Activated naive CD8-positive, alpha-beta T cell treated with anti-CD3 and anti-CD28 coated beads, Interleukin-2, amount 10 ng/mL, durations not matched to agents 7 days and 5 days (primary cell): ENCODE data around the gene CRTC1. TPM values are rescaled to one million over a fixed set of nuclear protein-coding genes. Genes with fewer than 3 reads are reported as not detected.

Experiments
- ATAC-seq: fragments of 150-1000 bp; cut with Tn5 transposase; one replicate; pipeline ENCODE4 v1.10.0; 2021; ENCODE audit warnings: low read depth, moderate library complexity
- POLR2A ChIA-PET: fragments of 350-600 bp; sonication (Branson Sonifier 250); formaldehyde crosslinking; loops from one replicate; lab custom pipeline; 2021; ENCODE audit warnings: antibody characterized with exemption; lab: Charles Lee
- DNase-seq: peaks from one replicate; pipeline ENCODE4 v3.0.0; 2021
- H3K27ac Mint-ChIP-seq: one replicate; pipeline ENCODE4 v1.8.0; 2022; ENCODE audit warnings: mild to moderate bottlenecking, mixed read lengths
- H3K27me3 Mint-ChIP-seq: one replicate; pipeline ENCODE4 v1.8.0; 2022; ENCODE audit warnings: mild to moderate bottlenecking, moderate library complexity, mixed read lengths
- H3K36me3 Mint-ChIP-seq: one replicate; pipeline ENCODE4 v1.8.0; 2021; ENCODE audit warnings: mild to moderate bottlenecking, mixed read lengths
- H3K4me1 Mint-ChIP-seq: one replicate; pipeline ENCODE4 v1.8.0; 2021; ENCODE audit warnings: mixed read lengths
- H3K4me3 Mint-ChIP-seq: one replicate; pipeline ENCODE4 v1.8.0; 2022; ENCODE audit warnings: mild to moderate bottlenecking, moderate library complexity, mixed read lengths
- H3K9me3 Mint-ChIP-seq: one replicate; pipeline ENCODE4 v1.8.0; 2021; ENCODE audit warnings: mixed read lengths
- total RNA-seq, 2 experiments: library from RNA; stranded (reverse); gene quantifications; one replicate each; pipeline ENCODE4 v1.2.3, GENCODE V29; 2021

Gene CRTC1
- total RNA-seq, 2 experiments from 2014 or later = 10.3 to 11.8 TPM

DNA sequence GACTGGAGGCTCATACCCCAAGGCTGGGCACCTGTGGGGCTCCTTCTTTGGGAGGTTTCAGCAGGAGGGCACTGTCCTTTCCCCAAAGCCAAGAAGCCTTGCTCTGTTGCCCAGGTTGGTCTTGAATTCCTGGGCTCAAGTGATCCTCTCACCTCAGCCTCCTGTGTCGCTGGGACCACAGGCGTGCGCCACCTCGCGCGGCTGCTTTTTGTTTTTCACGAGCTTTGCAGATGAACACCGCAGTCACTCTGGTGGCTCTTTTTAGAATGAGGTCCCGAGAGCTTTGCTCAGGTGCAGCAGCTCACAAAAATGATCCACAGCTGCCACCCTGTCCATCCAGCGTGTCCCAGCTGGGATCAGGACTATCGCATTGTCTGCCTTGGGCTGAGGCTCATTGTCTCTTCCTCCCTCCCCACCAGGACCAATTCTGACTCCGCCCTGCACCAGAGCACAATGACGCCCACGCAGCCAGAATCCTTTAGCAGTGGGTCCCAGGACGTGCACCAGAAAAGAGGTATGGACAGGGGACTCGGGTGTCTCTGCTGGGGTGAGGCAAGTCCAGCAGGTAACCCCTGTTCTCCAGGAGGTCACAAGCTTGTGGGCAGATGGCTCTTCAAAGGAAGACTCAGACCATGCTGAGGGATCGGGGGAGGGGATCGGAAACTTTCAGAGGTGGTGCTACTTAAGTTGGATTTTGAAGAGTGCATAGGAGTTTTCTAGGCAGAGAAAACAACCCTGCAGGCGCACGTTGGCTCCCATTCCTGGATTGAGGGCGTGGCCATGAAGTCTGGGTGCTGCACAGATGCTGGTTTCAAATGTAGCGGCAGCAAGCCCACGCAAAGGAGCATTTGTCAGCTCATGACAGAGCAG, 66.1 kb downstream of the CRTC1 start:
- DNase-seq = no peak
- H3K4me1 Mint-ChIP-seq = no peaks in the 10 kb centered on the region
- H3K36me3 Mint-ChIP-seq = no peaks in the 10 kb centered on the region
- no peak overlapping the region for H3K27ac Mint-ChIP-seq
- no peaks in the 10 kb centered on the region for H3K27me3 Mint-ChIP-seq
- POLR2A ChIA-PET = no interaction called here
- no peaks in the 10 kb centered on the region for H3K9me3 Mint-ChIP-seq
- no peak overlapping the region for H3K4me3 Mint-ChIP-seq
- no peak for ATAC-seq

DNA sequence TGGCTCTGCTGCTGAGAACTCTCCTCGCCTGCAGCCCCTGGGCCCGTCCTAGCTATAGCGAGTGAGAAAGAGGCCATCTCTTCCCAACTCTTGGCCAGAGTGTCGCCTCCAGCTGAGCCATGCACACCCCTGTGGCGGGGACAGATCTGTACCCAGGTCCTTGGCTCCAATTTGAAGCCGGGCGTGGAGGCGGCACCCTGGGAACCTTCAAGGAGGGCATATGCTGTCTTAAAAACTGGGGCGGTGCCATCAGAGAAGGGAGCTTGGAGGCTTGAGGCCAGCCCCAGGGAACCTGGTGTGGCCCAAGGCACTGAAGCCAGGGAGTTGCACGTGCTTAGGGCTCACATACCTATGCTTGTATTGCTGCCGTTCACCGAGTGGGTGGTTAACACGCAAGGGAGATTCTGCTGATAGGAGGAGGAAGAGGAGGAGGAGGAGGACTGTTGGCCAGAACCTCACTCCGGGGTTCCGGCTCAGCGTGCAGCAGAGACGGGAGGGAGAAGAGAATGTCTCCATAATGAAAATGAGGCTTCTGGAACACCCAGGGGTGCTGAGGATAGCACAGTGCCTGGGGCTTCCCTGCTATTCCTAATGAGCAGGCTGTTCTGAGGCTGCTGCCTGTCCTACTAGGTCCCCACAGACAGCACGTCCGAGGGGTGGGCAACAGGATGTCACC, 67.0 kb downstream of the CRTC1 start:
- DNase-seq = no peak
- Mint-ChIP-seq H3K27ac (no peak overlapping the region), H3K36me3 (no peaks in the 10 kb centered on the region), H3K9me3 (no peaks in the 10 kb centered on the region), H3K27me3 (no peaks in the 10 kb centered on the region), H3K4me3 (no peak overlapping the region), H3K4me1 (no peaks in the 10 kb centered on the region)
- ATAC-seq = no peak
- POLR2A ChIA-PET = no interaction called here

DNA sequence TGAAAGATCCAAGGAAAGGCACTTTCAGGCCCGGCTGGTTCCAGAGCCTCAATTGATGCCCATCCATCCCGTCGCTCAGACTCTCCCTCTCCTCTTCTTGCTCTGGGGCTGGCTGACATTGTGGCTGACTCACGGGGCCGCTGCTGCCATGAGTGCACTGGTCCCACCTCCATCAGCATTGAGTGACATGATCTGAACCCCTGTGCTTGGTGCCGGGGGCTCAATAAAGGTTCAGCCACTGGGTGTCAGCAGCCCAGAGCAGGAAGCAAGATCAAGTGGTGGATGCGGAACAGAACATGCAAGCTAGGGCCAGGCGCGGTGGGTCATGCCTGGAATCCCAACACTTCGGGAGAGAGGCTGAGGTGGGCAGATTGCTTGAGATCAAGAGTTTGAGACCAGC, 68.1 kb downstream of the CRTC1 start:
- no peaks in the 10 kb centered on the region for H3K4me1 Mint-ChIP-seq
- POLR2A ChIA-PET = no interaction called here
- no peak overlapping the region for H3K27ac Mint-ChIP-seq

DNA sequence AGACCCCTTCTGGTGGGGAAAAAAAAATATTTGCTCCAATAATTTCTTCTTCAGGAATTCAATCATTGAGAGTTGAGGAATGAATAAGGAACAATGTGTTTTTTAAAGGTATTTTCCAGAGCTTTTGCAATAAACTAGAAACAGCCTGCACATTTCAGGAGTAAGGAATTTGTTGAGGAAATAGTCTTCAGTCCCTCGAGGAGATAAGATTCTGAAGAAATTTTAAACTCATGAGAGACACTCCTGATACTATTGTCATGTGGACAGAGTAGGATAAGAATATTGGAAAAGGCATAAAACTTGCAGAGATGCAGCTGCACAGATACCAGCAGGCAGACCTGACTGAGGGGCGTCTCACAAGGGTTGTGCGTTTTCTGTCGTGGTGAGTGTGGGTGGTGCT, 71.0 kb downstream of the CRTC1 start:
- ATAC-seq (no peak), DNase-seq (no peak)
- H3K4me3 Mint-ChIP-seq = no peak overlapping the region
- H3K27ac Mint-ChIP-seq = no peak overlapping the region
- POLR2A ChIA-PET = no interaction called here
- no peaks in the 10 kb centered on the region for H3K4me1 Mint-ChIP-seq
- H3K9me3 Mint-ChIP-seq = no peaks in the 10 kb centered on the region
- H3K36me3 Mint-ChIP-seq = no peaks in the 10 kb centered on the region
- H3K27me3 Mint-ChIP-seq = no peaks in the 10 kb centered on the region

More for the DNA sequence above, 68.1 kb downstream of the CRTC1 start:
- ATAC-seq = no peak
- DNase-seq = no peak
- Mint-ChIP-seq H3K9me3 (no peaks in the 10 kb centered on the region), H3K4me3 (no peak overlapping the region), H3K27me3 (no peaks in the 10 kb centered on the region), H3K36me3 (no peaks in the 10 kb centered on the region)

DNA sequence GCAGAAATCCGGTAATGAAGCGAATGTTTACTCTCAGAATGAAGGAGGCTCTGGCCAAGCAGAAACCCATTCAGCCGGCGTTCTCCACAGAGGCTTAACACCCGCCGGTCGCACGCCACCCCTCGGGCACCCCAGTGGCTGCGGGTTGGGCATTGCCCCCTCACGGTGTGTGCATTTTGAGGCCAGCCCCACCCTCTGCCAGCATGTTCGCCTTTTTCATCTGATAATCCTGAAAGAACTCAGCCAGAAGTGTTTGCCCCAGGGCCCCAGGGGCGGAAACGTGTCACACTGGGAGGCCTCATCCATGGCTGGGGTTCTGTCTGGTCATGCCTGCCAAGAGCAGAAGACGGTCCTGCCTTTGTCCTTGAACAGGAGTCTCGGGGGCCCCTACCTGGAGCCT, 73.4 kb downstream of the CRTC1 start:
- H3K4me3 Mint-ChIP-seq = no peak overlapping the region
- no peaks in the 10 kb centered on the region for H3K9me3 Mint-ChIP-seq
- no peak overlapping the region for H3K27ac Mint-ChIP-seq
- no peaks in the 10 kb centered on the region for H3K36me3 Mint-ChIP-seq
- H3K4me1 Mint-ChIP-seq = no peaks in the 10 kb centered on the region
- no peaks in the 10 kb centered on the region for H3K27me3 Mint-ChIP-seq
- DNase-seq = no peak
- POLR2A ChIA-PET = no interaction called here
- ATAC-seq = no peak

DNA sequence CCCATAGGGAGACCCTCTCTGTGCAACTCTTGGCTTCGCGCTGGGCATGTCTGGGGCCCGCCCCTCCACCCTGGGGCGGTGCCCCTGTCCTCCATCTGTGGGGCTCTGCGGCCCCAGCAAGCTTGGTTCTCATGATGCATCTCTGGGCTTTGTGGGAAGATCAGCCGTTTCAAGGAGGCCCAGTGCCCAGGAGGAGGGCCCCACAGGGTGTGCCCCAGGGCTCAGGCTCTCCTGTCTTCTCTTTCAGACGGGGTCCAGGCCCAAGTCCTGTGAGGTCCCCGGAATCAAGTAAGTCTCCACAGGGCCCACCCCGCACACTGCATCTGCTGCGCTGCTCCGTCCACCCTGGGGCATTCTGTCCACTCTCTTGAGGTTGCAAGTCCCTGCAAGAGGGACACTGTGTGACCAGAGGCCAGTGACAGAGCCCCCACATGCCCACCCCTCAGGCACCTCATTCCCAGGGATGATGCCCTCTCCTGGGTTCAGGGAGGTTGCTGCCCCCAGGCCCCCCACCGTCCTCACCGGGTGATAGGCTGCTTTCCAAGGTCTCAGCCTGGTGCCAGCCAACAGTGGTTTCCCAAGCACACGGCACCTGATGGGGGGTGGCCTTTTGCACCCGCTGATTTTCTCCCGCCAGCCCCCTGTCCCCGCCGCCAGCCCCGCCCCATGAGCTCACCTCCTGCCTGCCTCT, 76.0 kb downstream of the CRTC1 start:
- POLR2A ChIA-PET = no interaction called here
- Mint-ChIP-seq H3K36me3 (no peaks in the 10 kb centered on the region), H3K27me3 (no peaks in the 10 kb centered on the region), H3K27ac (no peak overlapping the region), H3K4me1 (peaks cover under 1% of the 10 kb centered on the region), H3K4me3 (no peak overlapping the region), H3K9me3 (no peaks in the 10 kb centered on the region)
- DNase-seq (no peak), ATAC-seq (no peak)

DNA sequence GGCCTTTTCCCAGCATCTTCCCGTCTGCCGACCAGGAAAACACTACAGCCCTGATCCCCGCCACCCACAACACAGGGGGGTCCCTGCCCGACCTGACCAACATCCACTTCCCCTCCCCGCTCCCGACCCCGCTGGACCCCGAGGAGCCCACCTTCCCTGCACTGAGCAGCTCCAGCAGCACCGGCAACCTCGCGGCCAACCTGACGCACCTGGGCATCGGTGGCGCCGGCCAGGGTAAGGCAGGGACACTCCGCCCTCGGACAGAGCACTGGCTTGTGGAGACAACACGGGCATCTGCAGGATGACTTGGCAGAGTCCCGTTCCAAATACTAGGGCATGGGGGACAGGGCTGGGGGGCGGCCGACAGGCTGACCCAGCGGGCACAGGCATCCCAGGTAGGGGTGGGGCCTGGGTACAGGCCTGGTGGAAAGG, 76.5 kb downstream of the CRTC1 start:
- Mint-ChIP-seq H3K4me1 (peaks cover 2% of the 10 kb centered on the region), H3K27me3 (no peaks in the 10 kb centered on the region), H3K36me3 (no peaks in the 10 kb centered on the region), H3K9me3 (no peaks in the 10 kb centered on the region), H3K27ac (no peak overlapping the region), H3K4me3 (no peak overlapping the region)
- DNase-seq = no peak
- no peak for ATAC-seq
- POLR2A ChIA-PET = no interaction called here

DNA sequence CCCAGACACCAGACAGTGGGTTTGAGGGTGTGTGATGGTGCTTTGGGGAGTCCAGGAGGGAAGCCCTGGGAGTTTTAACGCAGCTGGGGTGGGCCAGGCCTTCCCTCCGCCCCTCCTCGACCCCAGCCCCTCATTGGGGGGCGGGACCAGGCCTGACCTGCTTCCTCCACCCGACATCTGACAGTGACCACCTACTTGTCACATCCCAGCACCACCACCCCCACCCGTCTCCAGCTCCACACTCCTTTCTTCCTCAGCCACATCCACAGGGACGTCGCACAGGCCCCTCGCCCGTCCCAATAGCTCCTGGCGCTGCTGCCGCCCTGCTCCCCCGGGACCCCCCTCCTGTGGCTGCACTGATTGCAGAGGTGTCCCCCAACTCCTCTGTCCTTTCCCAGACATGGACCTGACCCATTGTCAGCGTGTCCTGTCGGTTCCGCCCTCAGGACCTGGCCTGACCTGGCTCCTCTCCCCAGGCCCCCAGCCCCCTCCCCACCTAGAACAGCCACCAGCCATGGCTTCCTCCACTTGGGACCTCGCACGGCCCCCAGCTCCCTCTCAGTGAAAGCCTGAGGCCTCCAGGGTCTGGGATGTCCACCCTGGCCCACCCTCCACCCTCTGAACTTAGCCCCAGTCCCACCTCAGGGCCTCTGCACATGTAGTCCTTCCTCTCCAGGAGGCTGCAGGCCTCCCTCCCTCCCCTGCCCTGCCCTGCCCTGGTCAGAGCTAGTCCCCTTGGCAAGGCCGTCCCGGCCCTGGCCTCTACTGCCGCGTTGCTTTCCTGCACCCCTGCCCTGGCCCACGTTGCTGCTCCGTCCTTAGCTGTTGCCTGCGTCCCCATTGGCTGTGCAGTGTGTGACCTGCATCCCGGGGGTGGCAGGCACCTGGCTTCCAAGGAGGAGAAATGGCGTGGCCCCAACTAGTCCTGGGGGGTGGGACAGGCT, 77.2 kb downstream of the CRTC1 start:
- POLR2A ChIA-PET = no interaction called here
- Mint-ChIP-seq H3K27me3 (no peaks in the 10 kb centered on the region), H3K4me1 (peaks cover 2% of the 10 kb centered on the region), H3K4me3 (no peak overlapping the region), H3K9me3 (no peaks in the 10 kb centered on the region), H3K27ac (no peak overlapping the region), H3K36me3 (no peaks in the 10 kb centered on the region)
- DNase-seq (no peak), ATAC-seq (no peak)

DNA sequence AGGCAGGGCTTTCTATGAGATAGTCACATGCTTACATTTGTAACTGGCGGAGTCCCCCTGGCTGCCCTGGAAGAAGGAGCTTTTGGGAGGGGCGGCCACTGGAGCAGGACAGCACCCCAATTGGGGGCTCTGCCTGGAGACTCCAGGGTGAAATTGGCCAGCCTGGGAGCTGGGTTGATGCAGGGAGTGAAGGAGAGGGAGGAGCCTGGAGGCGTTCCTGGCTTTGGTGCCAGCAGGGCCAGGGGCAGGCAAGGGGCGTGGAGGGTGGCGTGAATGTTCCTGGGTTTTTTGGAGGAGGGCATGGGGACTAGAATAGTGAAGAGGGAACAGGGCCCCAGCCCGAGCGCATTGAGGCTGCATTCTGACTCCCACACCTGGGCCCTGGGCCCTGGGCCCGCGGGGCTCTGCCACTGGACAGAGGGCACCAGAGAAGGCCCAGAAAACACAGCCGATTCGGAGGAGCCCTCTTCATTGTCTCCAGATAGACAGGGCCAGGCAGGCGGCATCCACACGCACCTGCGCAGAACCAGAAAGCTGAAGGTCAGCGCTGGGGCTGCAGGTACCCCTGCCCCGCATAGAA, 78.1 kb downstream of the CRTC1 start:
- Mint-ChIP-seq H3K27me3 (no peaks in the 10 kb centered on the region), H3K4me1 (peaks cover 2% of the 10 kb centered on the region), H3K4me3 (no peak overlapping the region), H3K27ac (no peak overlapping the region), H3K9me3 (no peaks in the 10 kb centered on the region), H3K36me3 (no peaks in the 10 kb centered on the region)
- no peak for DNase-seq
- ATAC-seq = no peak
- POLR2A ChIA-PET = no interaction called here

DNA sequence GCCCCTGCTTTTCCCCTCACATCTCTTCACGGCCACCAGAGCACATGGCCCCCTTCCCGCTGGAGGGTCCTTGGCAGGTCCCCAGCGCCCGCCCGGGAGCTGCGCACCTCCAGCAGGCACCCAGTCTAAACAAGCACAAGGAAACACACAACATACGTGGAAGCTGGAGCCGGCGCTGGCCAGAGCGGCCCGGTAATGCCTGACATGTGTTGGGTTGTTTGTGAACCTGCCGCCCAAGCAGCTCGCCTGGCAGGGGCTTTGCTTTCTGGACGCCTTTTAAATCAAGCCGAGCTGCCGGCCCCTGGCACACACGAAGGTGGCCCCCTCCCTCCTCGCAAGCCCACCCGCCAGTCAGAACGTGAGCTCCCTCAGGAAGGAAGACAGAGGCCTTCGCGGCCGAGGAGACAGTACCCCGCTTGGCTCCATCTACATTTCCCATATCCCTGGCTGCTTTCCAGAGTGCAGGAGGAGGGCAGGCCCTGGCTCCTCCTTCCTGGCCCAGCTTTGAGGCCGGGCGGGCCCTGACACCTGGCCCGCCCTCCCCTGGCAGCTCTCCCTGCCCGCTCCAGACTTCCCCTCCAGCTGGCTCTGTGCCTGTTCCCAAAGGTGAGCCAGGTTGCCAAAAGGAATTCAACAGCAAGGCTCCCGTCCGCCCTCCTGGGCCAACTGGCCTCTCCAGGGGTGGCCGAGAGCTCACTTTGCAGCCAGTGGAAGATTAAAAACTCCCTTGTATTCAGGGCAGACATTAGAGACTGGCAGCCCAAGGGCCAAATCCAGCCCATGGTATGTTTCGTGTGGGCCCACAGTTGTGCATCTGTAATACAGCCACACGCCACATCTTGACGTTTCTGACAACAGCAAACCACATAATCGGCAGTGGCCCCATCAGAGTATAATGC, 78.9 kb downstream of the CRTC1 start:
- H3K36me3 Mint-ChIP-seq = no peaks in the 10 kb centered on the region
- DNase-seq (no peak), ATAC-seq (no peak)
- H3K4me3 Mint-ChIP-seq = no peak overlapping the region
- peaks cover 2% of the 10 kb centered on the region for H3K4me1 Mint-ChIP-seq
- H3K9me3 Mint-ChIP-seq = no peaks in the 10 kb centered on the region
- H3K27ac Mint-ChIP-seq = no peak overlapping the region
- no peaks in the 10 kb centered on the region for H3K27me3 Mint-ChIP-seq
- POLR2A ChIA-PET = interaction anchor here (0.5 kb wide), 1 partner anchor 390 kb away, joined by 3 read pairs; no protein-coding TSS in a partner anchor

DNA sequence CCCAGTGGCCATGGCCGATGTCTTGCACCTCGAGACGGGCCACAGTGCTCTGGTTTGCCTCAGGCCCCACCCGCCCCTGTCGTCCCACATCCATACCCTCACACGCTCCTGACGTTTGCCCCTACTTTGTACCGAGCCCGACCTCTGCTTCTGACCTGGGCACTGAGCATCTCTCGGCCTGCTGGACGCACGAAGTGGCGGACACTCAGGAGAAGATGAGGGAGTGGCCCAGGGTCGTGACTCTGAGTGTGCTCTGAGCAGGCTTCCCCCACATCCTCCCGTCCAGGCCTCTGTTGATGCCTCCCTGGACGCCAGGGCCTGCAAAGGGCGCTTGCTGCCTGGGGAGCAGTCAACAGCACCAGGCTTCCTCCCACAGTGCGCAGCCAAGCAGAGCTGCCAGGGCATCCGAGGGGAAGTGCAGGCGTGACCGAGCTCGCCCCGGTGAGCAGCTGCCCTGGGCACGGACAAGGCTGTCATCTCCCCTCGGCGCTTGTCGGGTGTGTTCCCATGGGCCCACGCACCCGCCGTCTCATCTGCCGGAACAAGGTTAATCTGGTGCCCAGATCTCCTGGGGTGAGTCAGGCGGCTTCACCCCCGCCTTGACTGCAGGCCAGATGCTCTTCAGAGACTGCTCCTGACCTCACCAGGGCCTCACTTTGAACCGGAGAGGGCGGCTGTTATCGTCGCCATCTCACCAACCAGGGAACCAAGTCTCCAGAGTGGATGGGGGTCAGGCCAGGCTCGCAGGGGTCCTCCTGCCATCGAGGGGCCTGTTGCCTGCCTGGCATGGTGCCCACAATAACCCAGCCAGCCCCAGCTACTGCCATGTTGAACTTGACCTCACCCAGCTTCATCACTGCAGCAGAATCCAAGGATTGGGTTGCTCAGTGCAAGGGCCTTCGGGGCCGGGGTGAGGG, 80.5 kb downstream of the CRTC1 start:
- no peaks in the 10 kb centered on the region for H3K36me3 Mint-ChIP-seq
- peaks cover 2% of the 10 kb centered on the region for H3K4me1 Mint-ChIP-seq
- POLR2A ChIA-PET = interaction anchor here (0.5 kb wide), 1 partner anchor 193 kb away, joined by 5 read pairs; the partner anchor contains the start of gene UBA52
- H3K9me3 Mint-ChIP-seq = no peaks in the 10 kb centered on the region
- no peak overlapping the region for H3K27ac Mint-ChIP-seq
- ATAC-seq = no peak
- DNase-seq = no peak
- no peak overlapping the region for H3K4me3 Mint-ChIP-seq
- no peaks in the 10 kb centered on the region for H3K27me3 Mint-ChIP-seq
